Liver (tissue), 9 donors: ENCODE results near the gene PAX5. TPM values are rescaled to one million over a fixed set of nuclear protein-coding genes. Genes with fewer than 3 reads are reported as not detected.

ENCODE experiments used
- DNase-seq: peaks from one replicate; pipeline ENCODE4 v3.0.0-alpha.2; 2017; ENCODE audit warnings: low spot score
- H3K27ac ChIP-seq, 2 donors: one replicate each; pipeline ENCODE4 v1.7.0; 2013; ENCODE audit warnings: inconsistent platforms in 2 of 2, low read length in 2 of 2, control low read depth in 1 of 2, low read depth in 1 of 2, mild to moderate bottlenecking in 1 of 2
- H3K27me3 ChIP-seq, 4 donors: one replicate each; pipeline versions ENCODE4 v1.6.1 to v1.7.0; 2013; ENCODE audit warnings: low read length in 3 of 4, inconsistent platforms in 1 of 4, mild to moderate bottlenecking in 1 of 4, moderate library complexity in 1 of 4; ENCODE audit not compliant: control insufficient read depth in 4 of 4, insufficient read depth in 4 of 4
- H3K36me3 ChIP-seq, 4 donors: one replicate each; pipeline versions ENCODE4 v1.6.1 to v1.7.0; 2013; ENCODE audit warnings: low read length in 3 of 4, mild to moderate bottlenecking in 3 of 4, low read depth in 1 of 4, moderate library complexity in 1 of 4; ENCODE audit not compliant: control insufficient read depth in 4 of 4, insufficient read depth in 3 of 4
- H3K4me1 ChIP-seq, 4 donors: one replicate each; pipeline versions ENCODE4 v1.6.1 to v1.7.0; 2013; ENCODE audit warnings: low read length in 3 of 4, mild to moderate bottlenecking in 3 of 4, moderate library complexity in 1 of 4; ENCODE audit not compliant: control insufficient read depth in 4 of 4, insufficient read depth in 4 of 4
- H3K4me3 ChIP-seq, 3 donors: one replicate each; pipeline versions ENCODE4 v1.6.1 to v1.7.0; 2013; ENCODE audit warnings: low read length in 3 of 3, control low read depth in 1 of 3, low read depth in 1 of 3, mild to moderate bottlenecking in 1 of 3
- H3K9ac ChIP-seq, 2 donors: one replicate each; pipeline ENCODE4 v1.7.0; 2013; ENCODE audit warnings: low read length in 2 of 2, mild to moderate bottlenecking in 2 of 2, moderate library complexity in 2 of 2, control low read depth in 1 of 2, low read depth in 1 of 2
- H3K9me3 ChIP-seq, 4 donors: one replicate each; pipeline versions ENCODE4 v1.6.1 to v1.7.0; 2013; ENCODE audit warnings: low read length in 3 of 4; ENCODE audit not compliant: control insufficient read depth in 4 of 4
- FOXA1 ChIP-seq: IDR thresholded peaks from 2 replicates; pipeline ENCODE4 v1.6.1; 2016; ENCODE audit warnings: antibody characterized with exemption
- FOXA2 ChIP-seq: IDR thresholded peaks from 2 replicates; pipeline ENCODE4 v1.6.1; 2016; ENCODE audit warnings: antibody characterized with exemption
- GABPA ChIP-seq, 2 donors: IDR thresholded peaks in 1 of 2; conservative IDR thresholded peaks in 1 of 2; 2 replicates each; pipeline ENCODE4 v1.6.1; 2016; ENCODE audit warnings: antibody characterized with exemption in 2 of 2, mild to moderate bottlenecking in 1 of 2, moderate library complexity in 1 of 2
- HNF4A ChIP-seq, 2 donors: conservative IDR thresholded peaks; 2 replicates each; pipeline ENCODE4 v1.6.1; 2016; ENCODE audit warnings: antibody characterized with exemption in 2 of 2, mild to moderate bottlenecking in 2 of 2
- JUND ChIP-seq, 2 donors: IDR thresholded peaks; 2 replicates each; pipeline ENCODE4 v1.6.1; 2016; ENCODE audit warnings: antibody characterized with exemption in 2 of 2
- NR2F2 ChIP-seq: IDR thresholded peaks from 2 replicates; pipeline ENCODE4 v1.6.1; 2016; ENCODE audit warnings: antibody characterized with exemption
- RAD21 ChIP-seq, 2 donors: IDR thresholded peaks; 2 replicates each; pipeline ENCODE4 v1.6.1; 2016; ENCODE audit warnings: antibody characterized with exemption in 2 of 2, mild to moderate bottlenecking in 2 of 2
- SP1 ChIP-seq: IDR thresholded peaks from 2 replicates; pipeline ENCODE4 v1.6.1; 2018; ENCODE audit warnings: antibody characterized with exemption, mild to moderate bottlenecking
- YY1 ChIP-seq: IDR thresholded peaks from 2 replicates; pipeline ENCODE4 v1.6.1; 2016; ENCODE audit warnings: antibody characterized with exemption, mild to moderate bottlenecking
- ZBTB33 ChIP-seq: IDR thresholded peaks from 2 replicates; pipeline ENCODE4 v1.6.1; 2016; ENCODE audit warnings: antibody characterized with exemption
- WGBS: extraction: QIAGEN DNeasy Blood & Tissue Kit; methylation state at CpG from one replicate; pipeline ENCODE4 v1.1.7; 2013; 5-methylcytosine and 5-hydroxymethylcytosine counted together
- polyA plus RNA-seq, 2 donors: library from polyadenylated mRNA; stranded (reverse) in 1 of 2; unstranded in 1 of 2; fragments of 200-250 nt in 1 of 2; fragments of >200 nt in 1 of 2; fragmentation: Nextera tagmentation in 1 of 2; extraction: Ambion mirVana in 1 of 2; gene quantifications; one replicate each; pipeline versions ENCODE4 v1.2.1 to v1.2.3, GENCODE V29; 2013 to 2015
- total RNA-seq, 2 donors: library from RNA; depleted of rRNA; stranded (reverse); fragments of >200 nt; gene quantifications; one replicate each; pipeline ENCODE4 v1.2.3, GENCODE V29; 2014
- TF ChIP-seq, protein P1 (sequence below): IDR thresholded peaks from 2 replicates; pipeline ENCODE4 v1.6.1; 2016; ENCODE audit warnings: antibody characterized with exemption, mild to moderate bottlenecking
- donor health status: healthy.
- donor health status: healthy.
- donor health status: healthy.
- donor health status: healthy.
- donor health status: healthy.

PAX5 gene
- total and polyA plus RNA-seq, 4 donors: 0.05 to 2.7 (median 0.11) TPM

DNA sequence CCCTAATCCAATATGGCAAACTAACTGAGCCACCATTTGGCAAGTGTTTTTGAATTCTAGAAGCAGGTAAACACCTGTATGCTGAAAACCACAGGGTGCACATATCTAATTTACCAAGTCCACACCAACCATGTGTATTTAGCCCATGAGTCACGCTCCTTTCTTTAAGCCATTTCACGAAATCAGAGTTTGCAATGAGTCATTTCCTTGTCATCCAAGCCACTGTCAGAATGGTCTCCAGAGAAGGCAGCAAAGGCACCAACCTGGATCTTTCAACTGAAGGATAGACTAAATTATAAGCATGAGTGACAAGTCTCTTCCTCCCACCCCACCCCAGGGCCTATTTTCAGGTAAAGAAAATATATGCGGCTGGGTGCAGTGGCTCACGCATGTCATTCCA is 110.0 kb downstream of the PAX5 start:
- Histone ChIP-seq H3K4me3 (no peak overlapping the region), H3K36me3 (no peaks in the 10 kb centered on the region), H3K27ac (no peak overlapping the region), H3K9me3 (no peaks in the 10 kb centered on the region), H3K27me3 (peaks cover 0 to 8% (median 0%) of the 10 kb centered on the region in 4 donors), H3K9ac (no peak overlapping the region), H3K4me1 (no peaks in the 10 kb centered on the region)
- no peak for TF ChIP-seq NR2F2
- TF ChIP-seq YY1: no peak
- no peak for TF ChIP-seq FOXA2
- TF ChIP-seq GABPA (IDR thresholded peaks at IDR 0.05 in 1 of 2, conservative IDR thresholded peaks at IDR 0.05 in 1 of 2): no peak
- TF ChIP-seq, protein P1, sequence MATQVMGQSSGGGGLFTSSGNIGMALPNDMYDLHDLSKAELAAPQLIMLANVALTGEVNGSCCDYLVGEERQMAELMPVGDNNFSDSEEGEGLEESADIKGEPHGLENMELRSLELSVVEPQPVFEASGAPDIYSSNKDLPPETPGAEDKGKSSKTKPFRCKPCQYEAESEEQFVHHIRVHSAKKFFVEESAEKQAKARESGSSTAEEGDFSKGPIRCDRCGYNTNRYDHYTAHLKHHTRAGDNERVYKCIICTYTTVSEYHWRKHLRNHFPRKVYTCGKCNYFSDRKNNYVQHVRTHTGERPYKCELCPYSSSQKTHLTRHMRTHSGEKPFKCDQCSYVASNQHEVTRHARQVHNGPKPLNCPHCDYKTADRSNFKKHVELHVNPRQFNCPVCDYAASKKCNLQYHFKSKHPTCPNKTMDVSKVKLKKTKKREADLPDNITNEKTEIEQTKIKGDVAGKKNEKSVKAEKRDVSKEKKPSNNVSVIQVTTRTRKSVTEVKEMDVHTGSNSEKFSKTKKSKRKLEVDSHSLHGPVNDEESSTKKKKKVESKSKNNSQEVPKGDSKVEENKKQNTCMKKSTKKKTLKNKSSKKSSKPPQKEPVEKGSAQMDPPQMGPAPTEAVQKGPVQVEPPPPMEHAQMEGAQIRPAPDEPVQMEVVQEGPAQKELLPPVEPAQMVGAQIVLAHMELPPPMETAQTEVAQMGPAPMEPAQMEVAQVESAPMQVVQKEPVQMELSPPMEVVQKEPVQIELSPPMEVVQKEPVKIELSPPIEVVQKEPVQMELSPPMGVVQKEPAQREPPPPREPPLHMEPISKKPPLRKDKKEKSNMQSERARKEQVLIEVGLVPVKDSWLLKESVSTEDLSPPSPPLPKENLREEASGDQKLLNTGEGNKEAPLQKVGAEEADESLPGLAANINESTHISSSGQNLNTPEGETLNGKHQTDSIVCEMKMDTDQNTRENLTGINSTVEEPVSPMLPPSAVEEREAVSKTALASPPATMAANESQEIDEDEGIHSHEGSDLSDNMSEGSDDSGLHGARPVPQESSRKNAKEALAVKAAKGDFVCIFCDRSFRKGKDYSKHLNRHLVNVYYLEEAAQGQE: no peak
- no peak for TF ChIP-seq FOXA1
- no peak for DNase-seq
- 78% methylated on average over 4 of the region's 4 CpGs for WGBS

DNA sequence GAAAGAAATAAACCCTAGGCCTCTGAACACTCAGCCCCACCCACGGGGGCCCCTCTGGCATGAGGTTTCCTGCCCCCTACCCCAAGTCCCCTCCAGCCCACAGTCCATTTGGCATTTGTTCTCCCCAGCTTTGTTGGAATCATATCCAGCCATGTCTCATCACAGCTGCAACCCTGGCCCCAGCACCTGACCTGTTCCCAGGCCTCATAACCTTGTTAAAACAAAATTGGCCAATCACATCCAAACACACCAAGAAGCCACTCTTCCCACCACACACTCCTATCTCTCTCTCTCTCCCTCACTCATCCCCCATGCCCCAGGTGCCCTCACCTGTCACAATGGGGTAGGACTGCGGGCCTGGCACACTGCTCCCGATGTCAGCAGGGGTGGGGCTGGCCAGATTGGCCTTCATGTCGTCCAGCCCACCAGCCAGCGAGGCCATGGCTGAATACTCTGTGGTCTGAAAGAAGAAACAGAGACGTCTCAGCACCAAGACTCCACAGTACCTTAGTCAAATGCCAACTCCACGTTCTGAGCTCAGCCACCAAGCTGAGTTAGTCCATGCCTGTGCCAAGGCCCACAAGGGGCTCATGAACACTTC is 110.9 kb downstream of the PAX5 start:
- Histone ChIP-seq H3K4me3 (no peak overlapping the region), H3K36me3 (no peaks in the 10 kb centered on the region), H3K9ac (no peak overlapping the region), H3K27ac (no peak overlapping the region), H3K27me3 (peaks cover 0 to 8% (median 0%) of the 10 kb centered on the region in 4 donors), H3K9me3 (no peaks in the 10 kb centered on the region), H3K4me1 (no peaks in the 10 kb centered on the region)
- no peak for DNase-seq
- WGBS: 82% methylated on average over 7 of the region's 7 CpGs
- TF ChIP-seq JUND (IDR thresholded peaks at IDR 0.05) (no peak), SP1 (no peak), ZBTB33 (no peak), HNF4A (conservative IDR thresholded peaks at IDR 0.05) (no peak), RAD21 (IDR thresholded peaks at IDR 0.05) (no peak)
- TF ChIP-seq, protein P1: no peak
